GM23338 (cell line): ENCODE measurements around the gene MYH7. TPM values are rescaled to one million over a fixed set of nuclear protein-coding genes. Genes with fewer than 3 reads are reported as not detected.

Experiments used
- ATAC-seq: fragments of 200-7000 bp; cut with Tn5 transposase; 3 replicates; pipeline ENCODE4 v1.9.1; 2020
- DNase-seq: peaks from one replicate; pipeline ENCODE4 v3.0.0-alpha.2; 2015; ENCODE audit warnings: low spot score
- H2AFZ ChIP-seq: fragments of 200-600 bp; sonication (generic); 2 replicates; pipeline ENCODE4 v1.8.0; 2016; ENCODE audit warnings: antibody characterized with exemption, mild to moderate bottlenecking, moderate library complexity
- H3F3A ChIP-seq: fragments of 200-600 bp; sonication (generic); replicated peaks from 2 replicates; pipeline ENCODE4 v1.8.0; 2017; ENCODE audit warnings: antibody characterized with exemption, mixed run types, low read depth
- H3K27ac ChIP-seq: fragments of 200-600 bp; sonication (generic); 2 replicates; pipeline ENCODE4 v1.6.1; 2016; ENCODE audit warnings: low read depth
- H3K27me3 ChIP-seq: fragments of 200-600 bp; sonication (generic); 2 replicates; pipeline ENCODE4 v1.8.0; 2016; ENCODE audit warnings: mild to moderate bottlenecking, mixed run types, moderate library complexity; ENCODE audit not compliant: insufficient read depth
- H3K36me3 ChIP-seq: fragments of 200-600 bp; sonication (generic); 2 replicates; pipeline ENCODE4 v1.8.0; 2016; ENCODE audit warnings: mild to moderate bottlenecking; ENCODE audit not compliant: insufficient read depth
- H3K4me1 ChIP-seq: fragments of 200-600 bp; sonication (generic); 2 replicates; pipeline ENCODE4 v1.8.0; 2016; ENCODE audit warnings: mild to moderate bottlenecking, moderate library complexity; ENCODE audit not compliant: insufficient read depth
- H3K4me2 ChIP-seq: fragments of 200-600 bp; sonication (generic); 2 replicates; pipeline ENCODE4 v1.7.1; 2017; ENCODE audit warnings: mixed run types
- H3K4me3 ChIP-seq: fragments of 200-600 bp; sonication (generic); 2 replicates; pipeline ENCODE4 v1.6.1; 2016; ENCODE audit warnings: mixed run types
- H3K79me2 ChIP-seq: fragments of 200-600 bp; sonication (generic); replicated peaks from 2 replicates; pipeline ENCODE4 v1.8.0; 2017; ENCODE audit warnings: mild to moderate bottlenecking; ENCODE audit not compliant: insufficient read depth
- H3K9me2 ChIP-seq: fragments of 200-600 bp; sonication (generic); 2 replicates; pipeline ENCODE4 v1.8.0; 2017; ENCODE audit not compliant: insufficient read depth
- H4K20me1 ChIP-seq: fragments of 200-600 bp; sonication (generic); replicated peaks from 2 replicates; pipeline ENCODE4 v1.8.0; 2017; ENCODE audit warnings: mild to moderate bottlenecking; ENCODE audit not compliant: insufficient read depth
- H3K27ac Mint-ChIP-seq: 2 replicates; pipeline ENCODE4 v1.8.0; 2020; ENCODE audit warnings: inconsistent platforms, mild to moderate bottlenecking, moderate library complexity, mixed read lengths
- H3K27me3 Mint-ChIP-seq: 3 replicates; pipeline ENCODE4 v1.8.0; 2022; ENCODE audit warnings: low read depth, mild to moderate bottlenecking, moderate library complexity, mixed read lengths, inconsistent platforms; ENCODE audit not compliant: insufficient read depth, poor library complexity
- H3K36me3 Mint-ChIP-seq: 3 replicates; pipeline ENCODE4 v1.8.0; 2021; ENCODE audit warnings: low read depth, mild to moderate bottlenecking, inconsistent platforms, moderate library complexity, mixed read lengths
- H3K4me1 Mint-ChIP-seq: 3 replicates; pipeline ENCODE4 v1.8.0; 2020; ENCODE audit warnings: mild to moderate bottlenecking, inconsistent platforms, mixed read lengths
- H3K4me3 Mint-ChIP-seq: 3 replicates; pipeline ENCODE4 v1.8.0; 2021; ENCODE audit warnings: moderate library complexity, mild to moderate bottlenecking, inconsistent platforms, mixed read lengths
- H3K9me3 Mint-ChIP-seq: 3 replicates; pipeline ENCODE4 v1.8.0; 2020; ENCODE audit warnings: moderate library complexity, mild to moderate bottlenecking, inconsistent platforms, mixed read lengths
- CREB1 ChIP-seq: fragments of 250-450 bp; sonication (Bioruptor Pico); IDR thresholded peaks from 2 replicates; pipeline ENCODE4 v1.5.0; 2020; ENCODE audit warnings: low read depth, mild to moderate bottlenecking, moderate library complexity
- EZH2phosphoT487 ChIP-seq: fragments of 200-600 bp; sonication (generic); IDR thresholded peaks from one replicate; pipeline ENCODE4 v1.8.1; 2018; ENCODE audit warnings: antibody characterized with exemption; ENCODE audit not compliant: unreplicated experiment
- NANOG ChIP-seq: IDR thresholded peaks from 2 replicates; pipeline ENCODE4 v1.6.1; 2016; ENCODE audit warnings: antibody characterized with exemption, borderline replicate concordance
- POLR2AphosphoS5 ChIP-seq: IDR thresholded peaks from 2 replicates; pipeline ENCODE4 v1.6.1; 2016; ENCODE audit warnings: antibody characterized with exemption, low read depth
- STAT1 ChIP-seq: IDR thresholded peaks from one replicate; pipeline ENCODE4 v1.6.1; 2016; ENCODE audit warnings: antibody characterized with exemption; ENCODE audit not compliant: unreplicated experiment
- ZNF114 ChIP-seq: fragments of 250-450 bp; sonication (Bioruptor Pico); IDR thresholded peaks from 2 replicates; pipeline ENCODE4 v1.5.0; 2020; ENCODE audit warnings: mild to moderate bottlenecking, moderate library complexity
- ZNF331 ChIP-seq: fragments of 250-450 bp; sonication (Bioruptor Pico); IDR thresholded peaks from 2 replicates; pipeline ENCODE4 v1.5.0; 2020; ENCODE audit warnings: low read depth, mild to moderate bottlenecking, moderate library complexity
- polyA plus RNA-seq: library from polyadenylated mRNA; unstranded; fragments of >200 nt; fragmentation: Nextera tagmentation; extraction: Ambion mirVana; gene quantifications from 2 replicates; pipeline ENCODE4 v1.2.1, GENCODE V29; 2016
- total RNA-seq: library from RNA; depleted of rRNA; stranded (reverse); fragments of >200 nt; shearing (Covaris generic); gene quantifications from 2 replicates; pipeline ENCODE4 v1.2.3, GENCODE V29; 2014
- TF ChIP-seq, protein P1 (sequence below): fragments of 250-450 bp; sonication (Bioruptor Pico); IDR thresholded peaks from 2 replicates; pipeline ENCODE4 v1.5.0; 2020; ENCODE audit warnings: mild to moderate bottlenecking, moderate library complexity

The MYH7 gene
- total and polyA plus RNA-seq, 2 experiments from 2014 or later = not detected

DNA sequence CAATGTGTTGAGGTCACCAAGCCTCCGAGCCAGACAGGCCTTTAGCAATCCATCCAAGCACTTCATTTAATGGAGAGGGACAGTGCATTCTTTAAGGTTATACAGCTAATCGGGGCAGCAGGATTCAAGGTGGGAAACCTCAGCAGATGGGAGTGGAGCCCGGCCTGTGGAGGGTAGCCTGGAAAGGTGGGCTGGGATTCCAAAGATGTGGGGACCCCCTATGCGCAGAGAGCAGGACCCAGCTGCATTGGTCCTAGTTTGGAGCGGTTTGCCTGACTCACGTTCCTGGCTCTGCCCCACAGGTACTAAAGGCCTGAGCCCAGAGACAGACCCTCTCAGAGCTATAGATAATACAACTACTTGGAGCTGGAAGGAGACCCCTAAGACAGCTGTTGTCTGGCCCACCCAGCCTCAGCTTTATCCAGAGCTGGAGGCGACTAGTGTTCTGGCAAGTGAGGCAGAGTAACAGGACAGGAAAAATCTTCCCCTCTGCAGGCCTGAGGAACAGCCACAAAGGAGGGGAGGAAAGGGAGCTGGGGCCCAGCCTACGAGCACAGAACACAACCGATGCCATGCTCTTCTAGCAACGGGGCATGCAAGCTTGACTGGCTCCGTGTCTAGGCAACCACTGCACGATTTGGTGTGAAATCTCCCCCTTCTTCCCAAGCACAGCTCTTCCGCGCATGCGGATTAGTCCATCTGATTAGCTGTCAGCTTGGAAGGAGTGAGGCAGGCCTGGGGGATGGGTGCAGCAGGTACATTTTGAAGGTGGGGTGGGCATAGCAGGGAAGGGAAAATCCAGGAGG is 1.1 kb upstream of the MYH7 start:
- no peaks in the 10 kb centered on the region for H3K27me3 ChIP-seq
- H2AFZ ChIP-seq = no peak overlapping the region; the same call in 1 of the 2 replicates
- Mint-ChIP-seq H3K27ac (no peak overlapping the region), H3K4me3 (no peak overlapping the region), H3K9me3 (no peaks in the 10 kb centered on the region), H3K27me3 (peaks cover 19% of the 10 kb centered on the region), H3K4me1 (peaks cover 14% of the 10 kb centered on the region), H3K36me3 (no peaks in the 10 kb centered on the region; the same call in 2 of the 3 replicates)
- H3K79me2 ChIP-seq = no peaks in the 10 kb centered on the region
- ATAC-seq (no peak), DNase-seq (no peak)
- no peak overlapping the region for H3K4me3 ChIP-seq
- no peaks in the 10 kb centered on the region for H3K36me3 ChIP-seq
- TF ChIP-seq EZH2phosphoT487 = no peak
- TF ChIP-seq ZNF114 (CRISPR knock-in tag) = no peak
- no peak for TF ChIP-seq CREB1
- no peak for TF ChIP-seq POLR2AphosphoS5
- TF ChIP-seq ZNF331 = no peak
- no peak for TF ChIP-seq STAT1
- no peak for TF ChIP-seq NANOG
- H3F3A ChIP-seq = no peaks in the 10 kb centered on the region
- peaks cover 14% of the 10 kb centered on the region for H3K4me1 ChIP-seq
- peaks cover 7% of the 10 kb centered on the region; the same call in 1 of the 2 replicates for H3K9me2 ChIP-seq
- no peak overlapping the region for H3K4me2 ChIP-seq
- no peaks in the 10 kb centered on the region for H4K20me1 ChIP-seq
- H3K27ac ChIP-seq = no peak overlapping the region

DNA sequence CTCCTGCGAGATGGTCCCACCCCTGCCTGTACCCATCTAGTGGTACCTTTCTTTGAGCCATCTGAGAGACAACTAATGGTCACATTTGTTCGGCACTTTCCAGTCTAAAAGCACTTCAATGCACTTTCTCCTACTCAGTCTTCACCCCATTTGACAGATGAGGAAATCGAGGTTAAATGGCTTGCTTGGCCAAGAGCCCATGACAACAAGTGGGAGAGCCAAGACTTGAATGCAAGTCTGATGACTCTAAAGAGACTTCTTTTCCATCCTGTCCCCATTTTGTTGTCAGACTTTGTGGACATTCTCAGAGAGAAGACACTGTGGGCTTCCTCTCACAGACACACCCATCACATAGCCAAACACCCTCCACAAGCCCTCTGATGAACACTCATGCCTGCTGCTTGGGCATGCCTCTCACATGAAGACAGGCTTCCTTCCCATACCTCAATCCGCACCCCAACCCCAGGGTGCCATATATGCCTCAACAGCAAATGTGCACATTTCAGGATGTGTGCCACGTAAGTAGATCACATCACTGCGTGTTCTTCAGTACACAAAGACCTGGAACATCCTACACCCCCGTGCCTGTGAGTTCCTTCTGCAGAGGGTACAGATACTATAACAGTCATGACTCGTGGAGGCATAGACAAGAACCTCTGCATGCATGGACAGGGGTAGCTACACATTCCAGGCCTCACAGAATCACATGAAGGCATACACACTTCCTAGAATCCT is 805 bp downstream of the MYH7 start:
- Mint-ChIP-seq H3K4me3 (no peak overlapping the region), H3K4me1 (peaks cover 17% of the 10 kb centered on the region), H3K27ac (no peak overlapping the region), H3K9me3 (no peaks in the 10 kb centered on the region), H3K27me3 (peaks cover 17% of the 10 kb centered on the region), H3K36me3 (no peaks in the 10 kb centered on the region; the same call in 2 of the 3 replicates)
- H3K79me2 ChIP-seq = no peaks in the 10 kb centered on the region
- no peaks in the 10 kb centered on the region for H4K20me1 ChIP-seq
- DNase-seq (no peak), ATAC-seq (no peak)
- no peak overlapping the region for H2AFZ ChIP-seq
- H3K4me2 ChIP-seq = no peak overlapping the region
- H3K4me1 ChIP-seq = peaks cover 14% of the 10 kb centered on the region
- no peak overlapping the region for H3K27ac ChIP-seq
- peaks cover 4% of the 10 kb centered on the region; the same call in 1 of the 2 replicates for H3K9me2 ChIP-seq
- TF ChIP-seq NANOG (no peak), ZNF114 (CRISPR knock-in tag) (no peak), POLR2AphosphoS5 (no peak)
- no peaks in the 10 kb centered on the region for H3F3A ChIP-seq
- no peaks in the 10 kb centered on the region for H3K36me3 ChIP-seq
- no peak overlapping the region for H3K4me3 ChIP-seq
- no peaks in the 10 kb centered on the region for H3K27me3 ChIP-seq

DNA sequence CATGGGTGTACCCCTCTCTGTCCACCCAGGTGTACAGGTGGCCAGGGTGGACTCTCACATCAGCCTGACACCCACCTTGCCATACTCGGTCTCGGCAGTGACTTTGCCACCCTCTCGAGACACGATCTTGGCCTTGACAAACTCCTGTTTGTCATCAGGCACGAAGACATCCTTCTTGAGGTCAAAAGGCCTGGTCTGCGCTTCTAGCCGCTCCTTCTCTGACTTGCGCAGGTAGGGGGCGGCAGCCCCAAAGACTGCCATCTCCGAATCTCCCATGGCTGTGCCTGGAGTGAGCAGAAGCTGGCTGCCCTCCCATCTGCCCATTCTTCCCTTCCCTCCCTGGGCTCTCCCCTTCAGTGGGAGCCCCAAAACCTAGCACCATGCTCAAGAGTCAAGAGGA is 2.0 kb downstream of the MYH7 start:
- ATAC-seq (peak; percentile 51), DNase-seq (peak; percentile 45)
- Histone ChIP-seq H3K27ac (no peak overlapping the region), H2AFZ (no peak overlapping the region), H3F3A (no peaks in the 10 kb centered on the region), H3K79me2 (no peaks in the 10 kb centered on the region), H3K9me2 (no peaks in the 10 kb centered on the region), H3K4me3 (no peak overlapping the region), H3K27me3 (no peaks in the 10 kb centered on the region), H3K4me1 (peaks cover 8% of the 10 kb centered on the region), H3K4me2 (no peak overlapping the region), H3K36me3 (no peaks in the 10 kb centered on the region), H4K20me1 (no peaks in the 10 kb centered on the region)
- H3K27me3 Mint-ChIP-seq = peaks cover 17% of the 10 kb centered on the region
- no peaks in the 10 kb centered on the region for H3K9me3 Mint-ChIP-seq
- H3K27ac Mint-ChIP-seq = no peak overlapping the region
- H3K36me3 Mint-ChIP-seq = no peaks in the 10 kb centered on the region; the same call in 2 of the 3 replicates
- H3K4me3 Mint-ChIP-seq = no peak overlapping the region
- H3K4me1 Mint-ChIP-seq = peaks cover 12% of the 10 kb centered on the region
- TF ChIP-seq, protein P1, sequence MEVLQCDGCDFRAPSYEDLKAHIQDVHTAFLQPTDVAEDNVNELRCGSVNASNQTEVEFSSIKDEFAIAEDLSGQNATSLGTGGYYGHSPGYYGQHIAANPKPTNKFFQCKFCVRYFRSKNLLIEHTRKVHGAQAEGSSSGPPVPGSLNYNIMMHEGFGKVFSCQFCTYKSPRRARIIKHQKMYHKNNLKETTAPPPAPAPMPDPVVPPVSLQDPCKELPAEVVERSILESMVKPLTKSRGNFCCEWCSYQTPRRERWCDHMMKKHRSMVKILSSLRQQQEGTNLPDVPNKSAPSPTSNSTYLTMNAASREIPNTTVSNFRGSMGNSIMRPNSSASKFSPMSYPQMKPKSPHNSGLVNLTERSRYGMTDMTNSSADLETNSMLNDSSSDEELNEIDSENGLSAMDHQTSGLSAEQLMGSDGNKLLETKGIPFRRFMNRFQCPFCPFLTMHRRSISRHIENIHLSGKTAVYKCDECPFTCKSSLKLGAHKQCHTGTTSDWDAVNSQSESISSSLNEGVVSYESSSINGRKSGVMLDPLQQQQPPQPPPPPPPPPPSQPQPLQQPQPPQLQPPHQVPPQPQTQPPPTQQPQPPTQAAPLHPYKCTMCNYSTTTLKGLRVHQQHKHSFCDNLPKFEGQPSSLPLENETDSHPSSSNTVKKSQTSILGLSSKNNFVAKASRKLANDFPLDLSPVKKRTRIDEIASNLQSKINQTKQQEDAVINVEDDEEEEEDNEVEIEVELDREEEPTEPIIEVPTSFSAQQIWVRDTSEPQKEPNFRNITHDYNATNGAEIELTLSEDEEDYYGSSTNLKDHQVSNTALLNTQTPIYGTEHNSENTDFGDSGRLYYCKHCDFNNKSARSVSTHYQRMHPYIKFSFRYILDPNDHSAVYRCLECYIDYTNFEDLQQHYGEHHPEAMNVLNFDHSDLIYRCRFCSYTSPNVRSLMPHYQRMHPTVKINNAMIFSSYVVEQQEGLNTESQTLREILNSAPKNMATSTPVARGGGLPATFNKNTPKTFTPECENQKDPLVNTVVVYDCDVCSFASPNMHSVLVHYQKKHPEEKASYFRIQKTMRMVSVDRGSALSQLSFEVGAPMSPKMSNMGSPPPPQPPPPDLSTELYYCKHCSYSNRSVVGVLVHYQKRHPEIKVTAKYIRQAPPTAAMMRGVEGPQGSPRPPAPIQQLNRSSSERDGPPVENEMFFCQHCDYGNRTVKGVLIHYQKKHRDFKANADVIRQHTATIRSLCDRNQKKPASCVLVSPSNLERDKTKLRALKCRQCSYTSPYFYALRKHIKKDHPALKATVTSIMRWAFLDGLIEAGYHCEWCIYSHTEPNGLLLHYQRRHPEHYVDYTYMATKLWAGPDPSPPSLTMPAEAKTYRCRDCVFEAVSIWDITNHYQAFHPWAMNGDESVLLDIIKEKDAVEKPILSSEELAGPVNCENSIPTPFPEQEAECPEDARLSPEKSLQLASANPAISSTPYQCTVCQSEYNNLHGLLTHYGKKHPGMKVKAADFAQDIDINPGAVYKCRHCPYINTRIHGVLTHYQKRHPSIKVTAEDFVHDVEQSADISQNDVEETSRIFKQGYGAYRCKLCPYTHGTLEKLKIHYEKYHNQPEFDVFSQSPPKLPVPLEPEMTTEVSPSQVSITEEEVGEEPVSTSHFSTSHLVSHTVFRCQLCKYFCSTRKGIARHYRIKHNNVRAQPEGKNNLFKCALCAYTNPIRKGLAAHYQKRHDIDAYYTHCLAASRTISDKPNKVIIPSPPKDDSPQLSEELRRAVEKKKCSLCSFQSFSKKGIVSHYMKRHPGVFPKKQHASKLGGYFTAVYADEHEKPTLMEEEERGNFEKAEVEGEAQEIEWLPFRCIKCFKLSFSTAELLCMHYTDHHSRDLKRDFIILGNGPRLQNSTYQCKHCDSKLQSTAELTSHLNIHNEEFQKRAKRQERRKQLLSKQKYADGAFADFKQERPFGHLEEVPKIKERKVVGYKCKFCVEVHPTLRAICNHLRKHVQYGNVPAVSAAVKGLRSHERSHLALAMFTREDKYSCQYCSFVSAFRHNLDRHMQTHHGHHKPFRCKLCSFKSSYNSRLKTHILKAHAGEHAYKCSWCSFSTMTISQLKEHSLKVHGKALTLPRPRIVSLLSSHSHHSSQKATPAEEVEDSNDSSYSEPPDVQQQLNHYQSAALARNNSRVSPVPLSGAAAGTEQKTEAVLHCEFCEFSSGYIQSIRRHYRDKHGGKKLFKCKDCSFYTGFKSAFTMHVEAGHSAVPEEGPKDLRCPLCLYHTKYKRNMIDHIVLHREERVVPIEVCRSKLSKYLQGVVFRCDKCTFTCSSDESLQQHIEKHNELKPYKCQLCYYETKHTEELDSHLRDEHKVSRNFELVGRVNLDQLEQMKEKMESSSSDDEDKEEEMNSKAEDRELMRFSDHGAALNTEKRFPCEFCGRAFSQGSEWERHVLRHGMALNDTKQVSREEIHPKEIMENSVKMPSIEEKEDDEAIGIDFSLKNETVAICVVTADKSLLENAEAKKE = no peak
